K562 (cell line): ENCODE measurements around the gene PCDH9. TPM values are rescaled to one million over a fixed set of nuclear protein-coding genes. Genes with fewer than 3 reads are reported as not detected.

Source experiments
- ATAC-seq: fragments of 200-7000 bp; cut with Tn5 transposase; 3 replicates; pipeline ENCODE4 v1.9.1; 2020; ENCODE audit warnings: moderate library complexity
- BruUV-seq: library from RNA; stranded (reverse); fragments of 400-500 nt; replicated peaks from 2 replicates; lab custom pipeline; 2021; lab: Mats Ljungman, UMichigan
- CTCF ChIA-PET: fragments of 300-600 bp; formaldehyde crosslinking; extraction: SDS; loops from one replicate; lab custom pipeline; 2021; ENCODE audit warnings: low intra/inter-chr PET ratio; lab: Yijun Ruan, JAX
- POLR2A ChIA-PET: fragments of 300-600, 350-650 bp; sonication (Branson Sonifier 250); formaldehyde crosslinking; extraction: SDS; loops from one replicate; lab custom pipeline; 2021; ENCODE audit warnings: antibody characterized with exemption, inconsistent platforms; lab: Yijun Ruan, JAX
- DNase-seq, 4 experiments: peaks; one replicate each; pipeline versions ENCODE4 v3.0.0 to v3.0.0-alpha.2; 2011 to 2018; ENCODE audit warnings: low spot score in 3 of 4, mixed read lengths in 3 of 4; ENCODE audit errors: extremely low read depth in 1 of 4
- FAIRE-seq: peaks from 2 replicates; lab custom pipeline; 2011; peaks lifted over from hg19 to GRCh38; lab: Jason Lieb, UNC
- H2AFZ ChIP-seq: 2 replicates; pipeline ENCODE4 v1.6.0; 2011; ENCODE audit warnings: low read depth, low read length, control low read depth, inconsistent platforms
- H3K27ac ChIP-seq: fragments of 200-600 bp; 3 replicates; pipeline ENCODE4 v1.8.0; 2011; ENCODE audit warnings: low read depth, mild to moderate bottlenecking, control low read depth, inconsistent platforms, low read length, moderate library complexity, mixed read lengths; ENCODE audit errors: extremely low read depth
- H3K27me3 ChIP-seq, 2 experiments: fragments of 300-600 bp in 1 of 2; 2 replicates in 1 of 2; 3 replicates in 1 of 2; pipeline versions ENCODE4 v1.6.0 to v1.8.0; 2011; ENCODE audit warnings: inconsistent platforms in 2 of 2, low read length in 2 of 2, mild to moderate bottlenecking in 1 of 2, mixed read lengths in 1 of 2, moderate library complexity in 1 of 2; ENCODE audit not compliant: control insufficient read depth in 2 of 2, insufficient read depth in 2 of 2
- H3K36me3 ChIP-seq: fragments of 300-600 bp; 3 replicates; pipeline ENCODE4 v1.8.0; 2011; ENCODE audit warnings: mild to moderate bottlenecking, low read length, inconsistent platforms; ENCODE audit not compliant: control insufficient read depth, insufficient read depth
- H3K4me1 ChIP-seq, 2 experiments: fragments of 200-600 bp in 1 of 2; replicated peaks in 1 of 2; 2 replicates in 1 of 2; 3 replicates in 1 of 2; pipeline versions ENCODE4 v1.5.1 to v1.8.0; 2011; ENCODE audit warnings: inconsistent platforms in 2 of 2, low read length in 2 of 2, mild to moderate bottlenecking in 1 of 2, mixed read lengths in 1 of 2, moderate library complexity in 1 of 2; ENCODE audit not compliant: control insufficient read depth in 2 of 2, insufficient read depth in 2 of 2
- H3K4me2 ChIP-seq: 2 replicates; pipeline ENCODE4 v1.6.1; 2011; ENCODE audit warnings: low read length, control low read depth, inconsistent platforms, mixed read lengths; ENCODE audit not compliant: insufficient read depth
- H3K4me3 ChIP-seq: fragments of 200-600 bp; sonication (generic), shearing (Covaris generic); 2 replicates; pipeline ENCODE4 v1.5.1; 2016; ENCODE audit warnings: control low read depth, inconsistent platforms
- H3K79me2 ChIP-seq: fragments of 200-600 bp; 3 replicates; pipeline ENCODE4 v1.8.0; 2011; ENCODE audit warnings: low read length, inconsistent platforms; ENCODE audit not compliant: control insufficient read depth, insufficient read depth
- H3K9ac ChIP-seq, 2 experiments: 2 replicates each; pipeline versions ENCODE4 v1.6.0 to v1.6.1; 2011; ENCODE audit warnings: low read depth in 2 of 2, low read length in 2 of 2, control low read depth in 1 of 2, inconsistent platforms in 1 of 2, mild to moderate bottlenecking in 1 of 2, mixed read lengths in 1 of 2; ENCODE audit not compliant: insufficient read depth in 1 of 2
- H3K9me1 ChIP-seq: one replicate; pipeline ENCODE4 v1.6.0; 2011; ENCODE audit warnings: inconsistent platforms, mild to moderate bottlenecking, low read length, moderate library complexity; ENCODE audit not compliant: control insufficient read depth, insufficient read depth
- H3K9me3 ChIP-seq: replicated peaks from 2 replicates; pipeline ENCODE4 v1.5.1; 2011; ENCODE audit warnings: low read depth, low read length, inconsistent platforms; ENCODE audit not compliant: control insufficient read depth, insufficient read depth
- H4K20me1 ChIP-seq: replicated peaks from 2 replicates; pipeline ENCODE4 v1.6.1; 2011; ENCODE audit warnings: low read length, inconsistent platforms, mixed read lengths; ENCODE audit not compliant: control insufficient read depth, insufficient read depth
- CBFB ChIP-seq: sonication (generic); formaldehyde crosslinking; IDR thresholded peaks from 2 replicates; pipeline ENCODE4 v1.4.0; 2020; ENCODE audit warnings: mild to moderate bottlenecking, missing genetic modification reagents
- E2F5 ChIP-seq: sonication (generic); formaldehyde crosslinking; IDR thresholded peaks from 2 replicates; pipeline ENCODE4 v1.8.0; 2022; ENCODE audit warnings: mild to moderate bottlenecking, missing genetic modification reagents
- KDM4B ChIP-seq, 2 experiments: fragments of 450-650 bp in 1 of 2; sonication (generic) in 1 of 2; IDR thresholded peaks; 2 replicates each; pipeline ENCODE4 v1.6.1; 2016 to 2017; ENCODE audit warnings: borderline replicate concordance in 2 of 2, antibody characterized with exemption in 1 of 2, low read depth in 1 of 2, mild to moderate bottlenecking in 1 of 2
- NFXL1 ChIP-seq: fragments of 450-650 bp; formaldehyde crosslinking; IDR thresholded peaks from 2 replicates; pipeline ENCODE4 v1.4.0; 2021; ENCODE audit warnings: mild to moderate bottlenecking
- NR4A1 ChIP-seq, 2 experiments: fragments of 250-450 bp in 1 of 2; fragments of 450-650 bp in 1 of 2; sonication (Bioruptor Pico) in 1 of 2; IDR thresholded peaks; 2 replicates each; pipeline versions ENCODE4 v1.4.0 to v1.6.1; 2016 to 2020; ENCODE audit warnings: mild to moderate bottlenecking in 2 of 2, missing compliant biosample characterization in 1 of 2, missing genetic modification characterization in 1 of 2, moderate library complexity in 1 of 2
- PPARD ChIP-seq: fragments of 250-450 bp; sonication (Bioruptor Pico); IDR thresholded peaks from 2 replicates; pipeline ENCODE4 v1.8.0; 2022; ENCODE audit warnings: inconsistent platforms, mild to moderate bottlenecking, moderate library complexity
- SAFB ChIP-seq: fragments of 200-400 bp; formaldehyde crosslinking; IDR thresholded peaks from 2 replicates; pipeline ENCODE4 v1.6.1; 2017; ENCODE audit warnings: low read depth, low read length, borderline replicate concordance
- SLC30A9 ChIP-seq: fragments of 250-450 bp; sonication (Bioruptor Pico); IDR thresholded peaks from 2 replicates; pipeline ENCODE4 v1.8.0; 2022; ENCODE audit warnings: mild to moderate bottlenecking, moderate library complexity
- SREBF1 ChIP-seq: fragments of 150-350 bp; IDR thresholded peaks from 2 replicates; pipeline ENCODE4 v1.6.1; 2014; ENCODE audit warnings: antibody characterized with exemption, low read depth, low read length, borderline replicate concordance
- TARDBP ChIP-seq: fragments of 450-650 bp; IDR thresholded peaks from 2 replicates; pipeline ENCODE4 v1.6.1; 2016
- ZNF121 ChIP-seq: sonication (generic); formaldehyde crosslinking; conservative IDR thresholded peaks from 2 replicates; pipeline ENCODE4 v1.8.0; 2022; ENCODE audit warnings: missing genetic modification reagents
- ZNF282 ChIP-seq: sonication (generic); formaldehyde crosslinking; IDR thresholded peaks from 2 replicates; pipeline ENCODE4 v1.8.1; 2023; ENCODE audit warnings: missing genetic modification reagents
- ZSCAN29 ChIP-seq: fragments of 450-650 bp; IDR thresholded peaks from 2 replicates; pipeline ENCODE4 v1.6.1; 2017
- WGBS: fragments of 100-300 bp; shearing (Covaris generic); methylation state at CpG from one replicate; pipeline ENCODE4 v1.1.6; 2016; ENCODE audit warnings: low coverage, mixed read lengths; ENCODE audit not compliant: insufficient coverage; ENCODE audit errors: missing lambda C conversion rate; 5-methylcytosine and 5-hydroxymethylcytosine counted together
- in situ Hi-C: fragments of 300-500 bp; cut with MboI; formaldehyde crosslinking; loops from 4 replicates; pipeline ENCODE4 v1.15.0; 2018; ENCODE audit warnings: inconsistent platforms, mixed read lengths
- intact Hi-C: fragments of 100-400 bp; cut with micrococcal nuclease; formaldehyde crosslinking; loops from 2 replicates; pipeline ENCODE4 v1.14.2; 2022
- polyA plus RNA-seq, 8 experiments: library from polyadenylated mRNA; depleted of rRNA in 4 of 8; stranded (reverse) in 5 of 8; unstranded in 3 of 8; fragments of >200 nt; fragmentation: Nextera tagmentation in 2 of 8; fragmentation: Illumina TruSeq in 1 of 8; extraction: Ambion mirVana in 2 of 8; extraction: Trizol in 1 of 8; gene quantifications; 2 replicates each; pipeline versions ENCODE4 v1.2.1 to v1.2.3, GENCODE V29; 2011 to 2014; ENCODE audit warnings: inconsistent platforms in 1 of 8, missing spikeins in 1 of 8
- total RNA-seq, 7 experiments: library from RNA; depleted of rRNA in 6 of 7; stranded (reverse); fragments of >200 nt in 6 of 7; fragmentation: Illumina TruSeq in 2 of 7; extraction: Trizol in 2 of 7; gene quantifications; 2 replicates each; pipeline versions ENCODE4 v1.2.1 to v1.2.3, GENCODE V29; 2011 to 2021; ENCODE audit warnings: low replicate concordance in 1 of 7
- TF ChIP-seq, protein P1 (sequence below): fragments of 250-450 bp; sonication (Bioruptor Pico); IDR thresholded peaks from 2 replicates; pipeline ENCODE4 v1.5.0; 2021
- TF ChIP-seq, protein P2 (sequence below): IDR thresholded peaks from 3 replicates; pipeline ENCODE4 v1.6.1; 2011; ENCODE audit warnings: borderline replicate concordance, mild to moderate bottlenecking, moderate library complexity; ENCODE audit not compliant: insufficient read length; ENCODE audit errors: extremely low read depth

The PCDH9 gene
- total and polyA plus RNA-seq, 9 of the 15 experiments (the other 6 are each of a cell fraction or from before 2014, with no cell fraction given): 1.1 to 6.7 (median 4.9) TPM

- no peaks in the 10 kb centered on the region for H3K36me3 ChIP-seq
- ChIA-PET POLR2A (no interaction called here), CTCF (no interaction called here)
- no TSS peak for BruUV-seq
- H3K9me3 ChIP-seq: no peaks in the 10 kb centered on the region
- no peak for TF ChIP-seq ZNF121 (CRISPR knock-in tag)
- no peak for TF ChIP-seq ZNF282 (CRISPR knock-in tag)
- no peak for TF ChIP-seq TARDBP
- TF ChIP-seq, protein P1, sequence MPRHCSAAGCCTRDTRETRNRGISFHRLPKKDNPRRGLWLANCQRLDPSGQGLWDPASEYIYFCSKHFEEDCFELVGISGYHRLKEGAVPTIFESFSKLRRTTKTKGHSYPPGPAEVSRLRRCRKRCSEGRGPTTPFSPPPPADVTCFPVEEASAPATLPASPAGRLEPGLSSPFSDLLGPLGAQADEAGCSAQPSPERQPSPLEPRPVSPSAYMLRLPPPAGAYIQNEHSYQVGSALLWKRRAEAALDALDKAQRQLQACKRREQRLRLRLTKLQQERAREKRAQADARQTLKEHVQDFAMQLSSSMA (CRISPR knock-in tag): no peak
- TF ChIP-seq SAFB: no peak
- TF ChIP-seq SLC30A9 (CRISPR knock-in tag): no peak
- no peak for TF ChIP-seq NFXL1 (CRISPR knock-in tag)
- TF ChIP-seq E2F5 (CRISPR knock-in tag): no peak
- TF ChIP-seq PPARD (CRISPR knock-in tag): no peak
- TF ChIP-seq SREBF1: no peak
- TF ChIP-seq KDM4B (IDR thresholded peaks at IDR 0.05; ENCODE audit: borderline replicate concordance in 2 of 2, low read depth in 1 of 2): no peak
- no peak for TF ChIP-seq CBFB (CRISPR knock-in tag)
- no peak for TF ChIP-seq ZSCAN29
- no peak for TF ChIP-seq NR4A1 (CRISPR knock-in tag; IDR thresholded peaks at IDR 0.05)
- TF ChIP-seq NR4A1 (tag; IDR thresholded peaks at IDR 0.05): no peak
- TF ChIP-seq, protein P2, sequence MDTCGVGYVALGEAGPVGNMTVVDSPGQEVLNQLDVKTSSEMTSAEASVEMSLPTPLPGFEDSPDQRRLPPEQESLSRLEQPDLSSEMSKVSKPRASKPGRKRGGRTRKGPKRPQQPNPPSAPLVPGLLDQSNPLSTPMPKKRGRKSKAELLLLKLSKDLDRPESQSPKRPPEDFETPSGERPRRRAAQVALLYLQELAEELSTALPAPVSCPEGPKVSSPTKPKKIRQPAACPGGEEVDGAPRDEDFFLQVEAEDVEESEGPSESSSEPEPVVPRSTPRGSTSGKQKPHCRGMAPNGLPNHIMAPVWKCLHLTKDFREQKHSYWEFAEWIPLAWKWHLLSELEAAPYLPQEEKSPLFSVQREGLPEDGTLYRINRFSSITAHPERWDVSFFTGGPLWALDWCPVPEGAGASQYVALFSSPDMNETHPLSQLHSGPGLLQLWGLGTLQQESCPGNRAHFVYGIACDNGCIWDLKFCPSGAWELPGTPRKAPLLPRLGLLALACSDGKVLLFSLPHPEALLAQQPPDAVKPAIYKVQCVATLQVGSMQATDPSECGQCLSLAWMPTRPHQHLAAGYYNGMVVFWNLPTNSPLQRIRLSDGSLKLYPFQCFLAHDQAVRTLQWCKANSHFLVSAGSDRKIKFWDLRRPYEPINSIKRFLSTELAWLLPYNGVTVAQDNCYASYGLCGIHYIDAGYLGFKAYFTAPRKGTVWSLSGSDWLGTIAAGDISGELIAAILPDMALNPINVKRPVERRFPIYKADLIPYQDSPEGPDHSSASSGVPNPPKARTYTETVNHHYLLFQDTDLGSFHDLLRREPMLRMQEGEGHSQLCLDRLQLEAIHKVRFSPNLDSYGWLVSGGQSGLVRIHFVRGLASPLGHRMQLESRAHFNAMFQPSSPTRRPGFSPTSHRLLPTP: no peak
- intact Hi-C loops (no loop called here), in situ Hi-C loops (no loop called here)
- H3K79me2 ChIP-seq: no peaks in the 10 kb centered on the region
- H3K4me2 ChIP-seq: no peak overlapping the region
- H3K4me1 ChIP-seq: 0 out of 5 replicates have a peak, but pooled peaks cover 0 to 2% of the 10 kb centered on the region in 2 experiments
- H2AFZ ChIP-seq: no peak overlapping the region
- no peak overlapping the region for H3K27ac ChIP-seq
- H3K4me3 ChIP-seq: no peak overlapping the region
- no peak overlapping the region for H3K9ac ChIP-seq
- FAIRE-seq (no peak), DNase-seq (no peak), ATAC-seq (no peak)
- WGBS: 11% methylated on average over 1 of the region's 1 CpG
- no peaks in the 10 kb centered on the region for H4K20me1 ChIP-seq
- no peaks in the 10 kb centered on the region for H3K27me3 ChIP-seq
- H3K9me1 ChIP-seq: no peaks in the 10 kb centered on the region
These were observed 184.8 kb downstream of the PCDH9 start for GRCh38 chr13:67045357-67045756.
